G401.6 (cell line): ENCODE data around the gene RASSF1.

Experiments used
- FAIRE-seq: peaks from 2 replicates; lab custom pipeline; 2012; peaks lifted over from hg19 to GRCh38; lab: Jason Lieb, UNC

The RASSF1 gene

GRCh38 chr3:50340448-50341329 is at the start of gene RASSF1:
TSS of gene RASSF1 (minus strand) at chr3:50340836. CDS start at chr3:50340805, 31 bp downstream.
- FAIRE-seq = no peak

- no peak for FAIRE-seq
Measured at GRCh38 chr3:50389414-50389767, 48.8 kb upstream of the RASSF1 start.

- no peak for FAIRE-seq
Measured at GRCh38 chr3:50388720-50389413, 48.2 kb upstream of the RASSF1 start.

GRCh38 chr3:50388016-50388719 is 47.5 kb upstream of the RASSF1 start:
- no peak for FAIRE-seq

GRCh38 chr3:50385754-50386153 is 45.1 kb upstream of the RASSF1 start:
- no peak for FAIRE-seq

GRCh38 chr3:50383750-50384149 is 43.1 kb upstream of the RASSF1 start:
- no peak for FAIRE-seq

GRCh38 chr3:50382722-50383121 is 42.1 kb upstream of the RASSF1 start:
- no peak for FAIRE-seq

GRCh38 chr3:50381383-50381782 is 40.7 kb upstream of the RASSF1 start:
- no peak for FAIRE-seq

GRCh38 chr3:50380405-50381085 is 39.9 kb upstream of the RASSF1 start:
- FAIRE-seq = no peak

- no peak for FAIRE-seq
Measured at GRCh38 chr3:50378757-50379156, 38.1 kb upstream of the RASSF1 start.

- no peak for FAIRE-seq
Measured at GRCh38 chr3:50378024-50378423, 37.4 kb upstream of the RASSF1 start.

- FAIRE-seq = no peak
Measured at GRCh38 chr3:50375258-50375931, 34.8 kb upstream of the RASSF1 start.

GRCh38 chr3:50374363-50375257 is 34.0 kb upstream of the RASSF1 start:
- no peak for FAIRE-seq

GRCh38 chr3:50373146-50374051 is 32.8 kb upstream of the RASSF1 start:
- FAIRE-seq = no peak

GRCh38 chr3:50372349-50372748 is 31.7 kb upstream of the RASSF1 start:
- no peak for FAIRE-seq

GRCh38 chr3:50371133-50371685 is 30.6 kb upstream of the RASSF1 start:
- FAIRE-seq = no peak

GRCh38 chr3:50370594-50370993 is 30.0 kb upstream of the RASSF1 start:
- FAIRE-seq = peak; percentile 65

- no peak for FAIRE-seq
Measured at GRCh38 chr3:50369012-50369670, 28.5 kb upstream of the RASSF1 start.

- no peak for FAIRE-seq
Measured at GRCh38 chr3:50365842-50366220, 25.2 kb upstream of the RASSF1 start.
